GM20431 (cell line): ENCODE data around the gene RAD50.

Experiments used
- in situ Hi-C: fragments of 300-500 bp; cut with MseI, MboI; formaldehyde crosslinking; loops from one replicate; pipeline ENCODE4 v1.15.0; 2020; ENCODE audit warnings: low sequenced_read_pairs; ENCODE audit not compliant: unreplicated experiment

Gene RAD50

GRCh38 chr5:132658381-132659302, 101.9 kb downstream of the RAD50 start:
- in situ Hi-C loops = no loop called here

GRCh38 chr5:132659598-132660493, 103.1 kb downstream of the RAD50 start:
- in situ Hi-C loops = no loop called here

- in situ Hi-C loops = no loop called here
Observed at GRCh38 chr5:132661231-132662003, 104.6 kb downstream of the RAD50 start.

GRCh38 chr5:132662004-132662401, 105.2 kb downstream of the RAD50 start:
- in situ Hi-C loops = no loop called here

GRCh38 chr5:132662925-132663770, 106.4 kb downstream of the RAD50 start:
- in situ Hi-C loops = no loop called here

- in situ Hi-C loops = no loop called here
Observed at GRCh38 chr5:132663771-132664695, 107.3 kb downstream of the RAD50 start.

- in situ Hi-C loops = no loop called here
Observed at GRCh38 chr5:132664696-132665209, 108.0 kb downstream of the RAD50 start.

GRCh38 chr5:132665574-132666080, 108.8 kb downstream of the RAD50 start:
- in situ Hi-C loops = no loop called here

GRCh38 chr5:132666310-132667123, 109.7 kb downstream of the RAD50 start:
- in situ Hi-C loops = no loop called here

- in situ Hi-C loops = no loop called here
Observed at GRCh38 chr5:132667309-132667708, 110.5 kb downstream of the RAD50 start.

- in situ Hi-C loops = no loop called here
Observed at GRCh38 chr5:132667761-132668705, 111.3 kb downstream of the RAD50 start.

- in situ Hi-C loops = no loop called here
Observed at GRCh38 chr5:132668706-132669454, 112.1 kb downstream of the RAD50 start.

GRCh38 chr5:132669455-132669820, 112.7 kb downstream of the RAD50 start:
- in situ Hi-C loops = no loop called here

- in situ Hi-C loops = no loop called here
Observed at GRCh38 chr5:132669966-132670882, 113.4 kb downstream of the RAD50 start.
